NT2/D1 (cell line): ENCODE measurements around the gene CD59.

ENCODE experiments used
- SUZ12 ChIP-seq: IDR thresholded peaks from 2 replicates; pipeline ENCODE4 v1.6.1; 2011; ENCODE audit not compliant: insufficient read length, insufficient read depth; ENCODE audit errors: extremely low read depth
- YY1 ChIP-seq: IDR thresholded peaks from 2 replicates; pipeline ENCODE4 v1.6.1; 2011; ENCODE audit not compliant: insufficient read length, insufficient read depth

- TF ChIP-seq YY1: no peak
- no peak for TF ChIP-seq SUZ12
These were observed 66.5 kb downstream of the CD59 start for GRCh38 chr11:33669598-33670249.
